ENCODE data around the gene GPC5. TPM values are rescaled to one million over a fixed set of nuclear protein-coding genes. Genes with fewer than 3 reads are reported as not detected.

Gene GPC5
- total and polyA plus RNA-seq, 2 donors (not counting 3 experiments of a cell fraction or from before 2014, with no cell fraction given): 0.59 to 0.97 TPM

DNA sequence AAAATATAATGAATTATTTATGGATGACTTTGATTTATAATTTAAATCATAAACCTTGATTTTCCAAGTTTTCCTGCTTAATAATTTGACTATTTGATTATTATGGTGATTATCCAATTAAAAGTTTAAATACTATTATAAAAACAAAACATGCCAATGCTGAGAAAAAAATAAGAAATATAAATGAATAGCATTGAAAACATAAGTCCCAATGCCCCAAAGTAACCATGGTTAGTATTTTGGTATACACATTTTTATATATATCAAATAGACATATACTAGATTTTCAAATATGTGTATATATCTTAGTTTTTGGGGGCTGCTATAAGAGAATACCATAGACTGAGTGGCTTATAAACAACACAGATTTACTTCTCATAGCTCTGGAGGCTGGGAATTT, 108.3 kb downstream of the GPC5 start:
- dilution Hi-C loops (cut with MboI; ENCODE audit: extremely low pct_ligation_motif_present, low sequenced_read_pairs): no loop called here
- no peak overlapping the region for H2AFZ ChIP-seq (ENCODE audit: low read depth, low read length)
- intact Hi-C loops (cut with micrococcal nuclease): no loop called here
- no peaks in the 10 kb centered on the region for H3K36me3 ChIP-seq (ENCODE audit: control insufficient read depth in 2 of 2, extremely low read depth in 1 of 2, insufficient read depth in 2 of 2, low read length in 2 of 2)
- no peaks in the 10 kb centered on the region for H4K20me1 ChIP-seq (replicated peaks; ENCODE audit: control insufficient read depth, extremely low read depth, insufficient read depth, low read length)
- H3K9ac ChIP-seq (replicated peaks; ENCODE audit: extremely low read depth, insufficient read depth, low read length): no peak overlapping the region
- H3K27me3 ChIP-seq (ENCODE audit: control insufficient read depth in 2 of 2, insufficient read depth in 2 of 2, low read length in 2 of 2): no peaks in the 10 kb centered on the region
- H3K9me3 ChIP-seq (replicated peaks; ENCODE audit: control insufficient read depth, insufficient read depth, low read length): no peaks in the 10 kb centered on the region
- no peak overlapping the region for H3K4me3 ChIP-seq (replicated peaks in 1 of 3; ENCODE audit: insufficient read depth in 1 of 3, low read depth in 1 of 3, low read length in 3 of 3)
- ChIA-PET CTCF (no interaction called here), POLR2A (no interaction called here)
- no peaks in the 10 kb centered on the region for H3K79me2 ChIP-seq (ENCODE audit: control insufficient read depth, insufficient read depth, low read length)
- no TSS peak for BruUV-seq (replicated peaks)
- TF ChIP-seq GATA2 (IDR thresholded peaks at IDR 0.05; ENCODE audit: insufficient read depth, insufficient read length, low read depth, low read length): no peak
- TF ChIP-seq, protein P1, sequence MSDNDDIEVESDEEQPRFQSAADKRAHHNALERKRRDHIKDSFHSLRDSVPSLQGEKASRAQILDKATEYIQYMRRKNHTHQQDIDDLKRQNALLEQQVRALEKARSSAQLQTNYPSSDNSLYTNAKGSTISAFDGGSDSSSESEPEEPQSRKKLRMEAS (IDR thresholded peaks at IDR 0.05; ENCODE audit: insufficient read depth, insufficient read length): no peak
- DNase-seq (ENCODE audit: low read depth, low spot score) (no peak), FAIRE-seq (no peak)
- H3K4me2 ChIP-seq (ENCODE audit: insufficient read depth, low read length): no peak overlapping the region
- H3K4me1 ChIP-seq (ENCODE audit: control insufficient read depth, extremely low read depth, insufficient read depth, low read length): no peaks in the 10 kb centered on the region
- H3K27ac ChIP-seq (ENCODE audit: insufficient read depth, low read depth, low read length): no peak overlapping the region
- H3K9me1 ChIP-seq (replicated peaks; ENCODE audit: control insufficient read depth, extremely low read depth, insufficient read depth, low read length): no peaks in the 10 kb centered on the region

DNA sequence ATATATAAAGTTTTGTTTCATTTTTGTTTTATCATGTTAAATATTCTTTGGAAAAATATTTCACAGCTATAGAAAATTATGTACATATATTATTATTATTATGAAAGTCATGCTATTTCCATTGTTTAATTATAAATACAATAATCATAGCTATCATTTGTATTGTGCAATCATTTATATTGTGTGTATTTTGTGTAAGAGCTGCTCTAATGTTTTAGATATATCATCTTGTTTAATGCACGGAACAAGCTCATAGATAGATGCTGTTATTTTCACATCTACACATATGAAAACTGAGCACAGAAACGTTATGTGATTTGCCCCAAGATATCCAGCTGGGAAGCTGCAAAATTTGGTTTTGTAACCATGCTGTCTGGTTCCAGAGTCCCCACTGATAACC, 111.6 kb downstream of the GPC5 start:
- DNase-seq (ENCODE audit: low read depth, low spot score) (no peak), FAIRE-seq (no peak)
- no peak overlapping the region for H3K4me3 ChIP-seq (replicated peaks in 1 of 3; ENCODE audit: insufficient read depth in 1 of 3, low read depth in 1 of 3, low read length in 3 of 3)
- ChIA-PET CTCF (interaction anchor here (0.7 kb wide), 1 partner anchor 15 kb away, joined by 3 read pairs; no protein-coding TSS in a partner anchor), POLR2A (no interaction called here)
- dilution Hi-C loops (cut with MboI; ENCODE audit: extremely low pct_ligation_motif_present, low sequenced_read_pairs) (no loop called here), intact Hi-C loops (cut with micrococcal nuclease) (no loop called here)
- H3K79me2 ChIP-seq (ENCODE audit: control insufficient read depth, insufficient read depth, low read length): no peaks in the 10 kb centered on the region
- no peak for TF ChIP-seq EZH2 (IDR thresholded peaks at IDR 0.05; ENCODE audit: borderline replicate concordance, low read depth, low read length, severe bottlenecking)
- TF ChIP-seq, protein P2, sequence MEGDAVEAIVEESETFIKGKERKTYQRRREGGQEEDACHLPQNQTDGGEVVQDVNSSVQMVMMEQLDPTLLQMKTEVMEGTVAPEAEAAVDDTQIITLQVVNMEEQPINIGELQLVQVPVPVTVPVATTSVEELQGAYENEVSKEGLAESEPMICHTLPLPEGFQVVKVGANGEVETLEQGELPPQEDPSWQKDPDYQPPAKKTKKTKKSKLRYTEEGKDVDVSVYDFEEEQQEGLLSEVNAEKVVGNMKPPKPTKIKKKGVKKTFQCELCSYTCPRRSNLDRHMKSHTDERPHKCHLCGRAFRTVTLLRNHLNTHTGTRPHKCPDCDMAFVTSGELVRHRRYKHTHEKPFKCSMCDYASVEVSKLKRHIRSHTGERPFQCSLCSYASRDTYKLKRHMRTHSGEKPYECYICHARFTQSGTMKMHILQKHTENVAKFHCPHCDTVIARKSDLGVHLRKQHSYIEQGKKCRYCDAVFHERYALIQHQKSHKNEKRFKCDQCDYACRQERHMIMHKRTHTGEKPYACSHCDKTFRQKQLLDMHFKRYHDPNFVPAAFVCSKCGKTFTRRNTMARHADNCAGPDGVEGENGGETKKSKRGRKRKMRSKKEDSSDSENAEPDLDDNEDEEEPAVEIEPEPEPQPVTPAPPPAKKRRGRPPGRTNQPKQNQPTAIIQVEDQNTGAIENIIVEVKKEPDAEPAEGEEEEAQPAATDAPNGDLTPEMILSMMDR (IDR thresholded peaks at IDR 0.05; ENCODE audit: extremely low read depth in 1 of 2, insufficient read depth in 1 of 2, low read depth in 1 of 2, low read length in 2 of 2): no peak
- TF ChIP-seq GATA2 (IDR thresholded peaks at IDR 0.05; ENCODE audit: insufficient read depth, insufficient read length, low read depth, low read length): no peak
- TF ChIP-seq FOS (IDR thresholded peaks at IDR 0.05; ENCODE audit: borderline replicate concordance, insufficient read depth, low read length): no peak
- no peak for TF ChIP-seq JUN (IDR thresholded peaks at IDR 0.05; ENCODE audit: borderline replicate concordance, insufficient read depth, insufficient read length, low read depth)
- TF ChIP-seq POLR2AphosphoS5 (IDR thresholded peaks at IDR 0.05; ENCODE audit: insufficient read depth, low read depth, low read length): no peak
- TF ChIP-seq, protein P1 (IDR thresholded peaks at IDR 0.05; ENCODE audit: insufficient read depth, insufficient read length): no peak
- no peak for TF ChIP-seq MYC (IDR thresholded peaks at IDR 0.05; ENCODE audit: low read depth, low read length)
- no peak for TF ChIP-seq POLR2A (IDR thresholded peaks at IDR 0.05; ENCODE audit: low read depth, low read length)
- no peak overlapping the region for H3K4me2 ChIP-seq (ENCODE audit: insufficient read depth, low read length)
- H3K27ac ChIP-seq (ENCODE audit: insufficient read depth, low read depth, low read length): no peak overlapping the region
- no peaks in the 10 kb centered on the region for H3K9me3 ChIP-seq (replicated peaks; ENCODE audit: control insufficient read depth, insufficient read depth, low read length)
- no peaks in the 10 kb centered on the region for H4K20me1 ChIP-seq (replicated peaks; ENCODE audit: control insufficient read depth, extremely low read depth, insufficient read depth, low read length)
- H3K9ac ChIP-seq (replicated peaks; ENCODE audit: extremely low read depth, insufficient read depth, low read length): no peak overlapping the region
- H3K27me3 ChIP-seq (ENCODE audit: control insufficient read depth in 2 of 2, insufficient read depth in 2 of 2, low read length in 2 of 2): no peaks in the 10 kb centered on the region
- H2AFZ ChIP-seq (ENCODE audit: low read depth, low read length): no peak overlapping the region
- BruUV-seq (replicated peaks): no TSS peak
- no peaks in the 10 kb centered on the region for H3K36me3 ChIP-seq (ENCODE audit: control insufficient read depth in 2 of 2, extremely low read depth in 1 of 2, insufficient read depth in 2 of 2, low read length in 2 of 2)
- H3K4me1 ChIP-seq (ENCODE audit: control insufficient read depth, extremely low read depth, insufficient read depth, low read length): no peaks in the 10 kb centered on the region
- no peaks in the 10 kb centered on the region for H3K9me1 ChIP-seq (replicated peaks; ENCODE audit: control insufficient read depth, extremely low read depth, insufficient read depth, low read length)

Data from endothelial cell of umbilical vein (primary cell).